ENCODE data around the gene CCDC33.

The CCDC33 gene

DNA sequence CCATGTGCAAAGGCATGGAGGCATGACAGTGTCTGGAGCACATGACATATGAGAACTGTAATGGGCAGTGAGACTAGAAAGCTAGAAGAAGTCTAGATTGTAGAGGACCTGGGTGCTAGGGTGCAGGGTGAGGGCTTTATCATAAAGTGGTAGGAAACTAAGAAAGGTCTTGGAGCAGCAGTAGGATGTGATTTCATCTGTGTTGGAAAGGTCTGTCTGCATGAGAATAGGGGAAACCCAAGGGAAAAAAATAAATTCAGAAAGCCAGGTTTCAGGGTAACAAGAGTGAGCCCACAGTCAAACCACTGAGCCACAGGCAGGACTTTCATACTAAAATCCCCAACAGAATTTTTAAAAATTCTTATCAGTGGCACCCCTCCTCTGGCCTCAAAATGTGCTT is 54.5 kb downstream of the CCDC33 start:
- DNase-seq: no peak

DNA sequence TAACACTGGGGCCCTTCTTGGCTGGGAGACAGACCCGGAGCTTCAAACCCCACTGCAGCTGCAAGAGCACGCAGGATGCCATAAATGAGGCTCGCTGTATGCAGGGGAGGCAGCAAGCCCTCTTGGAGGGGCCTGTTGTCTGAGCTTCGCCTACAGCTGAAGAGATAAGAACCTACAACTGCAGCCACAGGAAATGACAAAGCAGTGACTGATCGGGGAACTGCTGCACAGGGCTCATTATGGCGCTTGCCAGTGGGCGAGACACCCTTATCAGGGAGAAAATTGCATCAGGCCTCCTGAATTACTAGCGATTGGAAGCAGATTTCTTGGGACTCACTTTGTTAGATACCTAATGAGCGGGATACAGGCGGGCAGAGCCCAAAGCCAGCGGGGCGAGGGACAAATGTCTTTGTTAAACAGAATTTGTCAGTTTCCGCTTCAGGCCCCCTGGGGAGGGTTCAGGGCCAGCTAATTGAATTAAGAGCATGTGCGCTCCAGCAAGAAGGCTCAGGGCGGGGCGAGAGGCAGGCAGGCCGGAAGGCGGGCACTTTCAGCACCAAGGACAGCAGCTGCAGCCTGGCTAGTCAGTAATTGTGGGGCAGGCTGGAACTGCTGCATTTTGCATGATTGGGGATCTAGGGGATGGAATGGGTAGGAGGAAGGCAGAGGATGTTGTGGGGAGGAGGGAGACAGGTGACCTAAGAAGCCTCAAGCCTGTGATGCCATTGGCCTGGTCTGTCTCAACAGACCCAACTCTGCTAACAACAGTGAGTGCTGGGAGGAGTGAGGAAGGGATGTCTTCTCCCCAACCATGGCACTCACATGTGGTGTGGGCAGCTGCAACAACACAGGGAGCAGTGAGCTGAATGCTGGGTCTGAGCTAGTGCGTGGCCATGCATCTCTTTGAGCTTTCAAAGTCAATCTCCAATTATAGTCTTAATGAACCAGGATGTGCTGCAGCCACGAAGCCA is 55.3 kb downstream of the CCDC33 start:
- DNase-seq: peak; percentile 92

DNA sequence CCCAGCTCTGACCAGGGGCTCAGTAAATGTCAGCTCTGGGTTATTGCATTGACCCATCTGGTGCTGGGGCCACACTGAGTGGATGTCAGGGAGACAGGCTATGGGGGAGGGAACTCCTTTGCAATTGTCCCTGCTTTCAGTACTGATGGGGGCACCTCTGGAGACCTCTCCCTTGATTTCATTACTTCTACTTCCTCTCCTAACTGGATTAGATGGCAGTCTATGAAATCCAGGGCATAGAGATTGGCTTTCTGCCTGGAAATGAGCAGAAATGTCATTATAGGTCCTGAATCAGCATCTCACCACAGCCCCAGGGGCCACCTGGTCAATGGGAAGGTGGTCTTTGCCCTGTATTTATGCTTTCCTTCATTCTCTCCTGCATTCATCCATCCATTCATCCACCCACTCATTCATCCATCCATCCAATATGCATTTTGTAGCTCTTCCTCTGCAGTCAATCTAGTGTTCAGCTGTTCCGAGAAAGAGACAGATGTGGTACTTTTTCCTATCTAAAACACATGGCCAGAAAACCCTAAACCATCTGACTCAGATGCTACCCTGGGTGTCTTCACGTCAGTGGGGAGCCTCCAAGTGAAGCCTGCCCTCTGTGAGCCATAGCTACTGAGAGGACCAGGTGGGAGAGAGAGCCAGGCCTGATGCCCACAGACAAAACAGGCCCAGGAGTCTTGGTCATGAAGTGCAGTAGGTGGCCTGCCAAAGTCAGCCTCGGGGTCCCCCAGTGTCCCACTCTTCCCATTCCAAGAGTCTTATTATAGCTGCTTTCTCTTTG is 57.1 kb downstream of the CCDC33 start:
- DNase-seq: no peak

DNA sequence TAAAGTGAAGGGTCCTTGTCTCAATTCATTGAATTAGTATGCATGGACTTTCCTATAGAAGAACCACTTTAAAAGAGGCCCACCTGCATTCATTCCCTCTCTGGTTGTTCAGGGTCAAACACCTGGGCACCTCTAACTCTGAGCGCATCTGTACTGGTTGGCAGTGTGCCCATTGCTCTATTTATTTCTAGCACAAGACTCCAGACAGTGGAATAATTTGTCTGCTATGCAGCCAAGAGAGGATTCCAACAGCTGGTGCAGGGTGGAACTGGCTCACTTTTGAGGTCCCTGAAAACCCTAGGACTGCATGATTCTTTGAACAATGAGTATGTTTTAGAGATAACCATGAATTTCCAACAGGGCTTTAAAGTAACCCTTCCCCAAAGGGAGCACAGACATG is 57.9 kb downstream of the CCDC33 start:
- peak; percentile 80 for DNase-seq

DNA sequence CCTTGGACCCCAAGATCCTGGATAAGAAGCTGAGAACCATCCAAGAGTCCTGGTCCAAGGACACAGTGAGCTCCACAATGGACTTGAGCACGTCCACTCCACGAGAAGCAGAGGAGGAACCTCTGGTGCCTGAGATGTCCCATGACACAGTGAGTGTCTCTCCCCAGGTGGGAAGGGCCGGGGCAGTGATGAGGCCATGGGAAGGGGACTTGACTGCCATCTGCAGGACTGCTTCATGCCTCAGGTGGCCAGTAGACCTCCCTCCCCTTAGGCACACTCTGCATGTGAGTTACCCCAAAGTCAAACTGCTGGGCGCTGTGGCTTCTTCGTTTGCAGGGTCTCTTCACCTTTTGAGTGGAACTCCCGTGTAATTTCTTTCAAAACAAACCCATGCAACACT is 59.7 kb downstream of the CCDC33 start:
- DNase-seq: no peak

DNA sequence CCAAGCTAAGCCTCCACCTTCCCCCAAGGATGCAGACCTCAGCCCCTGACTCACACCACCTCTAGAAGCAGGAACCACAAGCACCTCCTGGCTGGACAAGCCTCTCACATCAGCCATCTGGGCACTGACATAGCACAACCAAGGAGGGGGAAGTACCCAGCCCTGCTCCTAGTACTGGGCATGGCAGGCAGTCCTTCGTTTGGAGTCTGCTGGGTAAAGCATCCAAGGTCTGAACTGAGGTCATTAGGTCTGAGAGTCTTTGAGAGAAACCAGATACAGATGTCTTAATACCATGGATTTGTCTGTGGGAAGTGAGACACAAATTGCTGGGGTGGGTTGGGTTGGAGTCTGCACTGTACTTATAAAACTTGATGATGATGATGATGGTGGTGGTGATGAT is 61.8 kb downstream of the CCDC33 start:
- DNase-seq: no peak

DNA sequence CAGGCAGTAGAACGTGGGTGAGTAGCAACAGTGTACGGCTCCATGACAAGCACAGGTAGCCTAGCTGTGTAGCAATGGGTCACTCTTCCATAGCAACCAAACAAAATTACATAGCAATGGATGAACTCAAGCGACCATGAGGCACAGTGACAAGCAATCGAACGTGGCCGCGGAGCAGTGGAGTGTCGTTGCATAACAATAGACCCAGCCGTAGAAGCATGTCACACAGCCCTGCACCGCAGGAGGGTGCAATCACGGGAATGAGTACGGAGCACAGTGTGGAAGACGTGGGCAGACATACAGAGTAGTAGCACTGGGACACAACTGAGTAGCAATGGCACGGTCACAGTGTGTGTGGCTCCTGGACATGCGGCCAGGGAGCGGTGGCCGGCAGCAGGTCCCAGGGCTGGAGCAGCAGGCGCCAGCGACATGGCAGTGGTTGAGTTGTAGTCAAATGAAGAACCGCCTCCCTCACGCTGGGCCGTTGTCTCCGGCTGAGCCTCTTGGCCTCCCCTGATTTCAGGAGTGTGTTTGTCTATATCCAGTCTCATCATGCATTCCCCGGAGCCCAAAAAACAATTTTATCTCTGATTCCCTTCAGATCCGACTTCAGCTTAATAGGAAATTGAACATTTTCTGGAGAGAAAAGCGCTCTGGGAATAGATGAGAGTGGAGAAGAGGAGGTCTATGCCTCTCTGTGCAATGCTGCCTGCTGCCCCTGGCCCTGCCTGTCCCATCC is 64.1 kb downstream of the CCDC33 start:
- DNase-seq: peak; percentile 36

DNA sequence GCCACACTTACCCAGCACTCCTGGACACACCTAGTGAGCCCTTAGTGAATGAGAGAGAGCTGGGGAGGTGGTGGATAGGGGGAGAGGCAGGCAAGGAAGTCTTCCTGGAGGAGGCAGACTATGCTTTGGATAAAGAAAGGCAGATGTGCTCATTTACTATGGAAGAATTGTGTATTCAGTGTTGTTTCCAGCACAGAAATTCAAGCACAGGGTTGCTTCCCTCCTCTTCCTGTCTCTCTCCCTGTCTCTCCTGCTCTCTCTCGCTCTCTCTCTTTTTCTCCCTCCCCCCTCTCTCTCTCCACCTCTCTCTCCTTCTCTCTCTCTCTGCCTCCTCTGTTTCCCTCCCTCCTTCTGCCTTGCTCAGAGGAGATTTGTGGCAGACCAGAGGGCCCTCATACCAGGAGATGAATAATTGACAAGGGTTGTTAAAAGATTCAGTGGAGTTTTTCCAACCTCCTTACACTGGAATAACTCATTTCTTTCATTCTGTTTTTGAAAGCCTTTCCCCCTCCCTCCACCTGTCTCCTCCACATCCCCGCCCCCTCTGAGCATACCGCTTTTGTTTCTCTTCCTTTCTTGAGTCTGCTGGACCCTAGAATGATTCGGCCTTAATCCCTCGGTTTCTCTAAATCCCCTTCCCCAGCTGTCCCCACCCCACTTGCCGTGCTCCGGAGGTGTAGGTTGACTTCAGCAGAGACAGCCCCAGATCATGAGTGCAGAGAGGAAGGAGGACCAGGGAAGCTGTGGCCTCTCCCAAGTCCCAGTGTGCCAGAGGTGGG is 65.6 kb downstream of the CCDC33 start:
- DNase-seq: no peak

DNA sequence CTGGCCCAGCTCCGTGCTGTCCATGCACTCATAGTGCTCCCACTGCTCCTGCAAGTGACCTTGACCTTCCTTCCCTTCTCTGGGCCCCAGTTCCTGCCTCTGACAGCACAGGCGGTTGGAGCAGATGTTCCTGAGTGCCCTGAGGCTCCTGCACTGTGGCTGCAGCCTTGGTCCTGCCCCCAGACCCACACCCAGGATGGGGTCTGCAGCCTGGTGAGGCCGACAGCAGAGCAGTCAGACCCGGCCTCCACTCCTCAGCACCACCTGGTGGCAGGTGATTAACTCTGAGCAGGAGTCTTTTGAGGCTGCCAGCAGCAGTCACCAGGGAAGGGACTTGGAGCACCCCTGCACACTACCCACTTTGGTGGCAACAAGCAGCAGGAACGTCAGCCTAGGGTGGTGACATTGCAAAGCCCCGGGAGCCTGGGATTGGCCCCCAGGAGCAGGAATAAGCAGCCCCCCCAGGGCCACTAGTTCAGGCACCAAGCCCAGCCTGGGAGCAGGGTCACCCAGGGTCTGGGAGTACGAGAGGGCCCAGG is 66.8 kb downstream of the CCDC33 start:
- peak; percentile 68 for DNase-seq

DNA sequence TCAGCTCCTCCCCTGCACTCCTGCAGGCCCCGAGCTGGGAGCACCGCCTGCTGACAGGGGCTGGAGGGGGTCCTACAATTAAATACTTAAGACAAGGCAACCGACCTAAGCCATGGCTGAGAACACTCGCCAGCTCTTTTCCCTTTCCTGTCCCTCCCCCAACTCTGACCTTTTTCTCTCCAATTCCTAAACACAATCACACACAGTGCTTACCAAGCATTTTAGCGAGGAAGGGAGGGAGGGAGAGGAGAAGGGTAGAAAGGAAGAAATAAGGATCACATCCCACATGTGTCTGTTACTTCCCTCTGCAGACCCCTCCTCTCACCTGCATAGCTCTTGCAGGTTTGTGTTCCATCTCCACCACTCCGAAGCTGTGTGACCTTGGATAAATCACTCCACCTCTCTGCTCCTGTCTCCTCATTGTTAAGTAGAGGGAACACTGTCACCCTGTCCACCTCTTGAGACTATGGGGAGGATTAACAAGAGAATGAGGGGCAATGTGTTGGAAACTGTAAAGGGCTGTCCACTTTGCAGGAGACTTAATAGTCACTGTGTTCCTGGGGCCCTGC is 67.7 kb downstream of the CCDC33 start:
- no peak for DNase-seq

DNA sequence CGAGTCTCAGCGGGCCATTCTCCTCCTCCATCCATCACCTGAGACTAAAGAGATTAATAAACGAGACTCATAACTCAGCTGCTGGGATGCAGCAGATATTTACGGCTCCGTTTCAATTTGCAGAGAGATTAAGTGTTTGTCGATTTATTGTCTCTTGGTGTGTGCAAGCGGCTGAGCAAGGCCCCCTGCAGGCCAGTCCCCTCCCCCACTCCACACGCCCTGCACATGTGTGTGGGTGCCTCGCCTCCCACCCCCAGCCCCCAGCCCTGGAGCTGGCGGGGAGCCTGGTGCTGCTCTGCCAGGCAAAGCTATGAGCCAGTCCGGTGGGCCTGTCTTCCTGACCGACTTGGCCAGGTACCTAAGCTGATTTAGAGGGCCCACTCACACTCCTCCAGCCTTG is 68.3 kb downstream of the CCDC33 start:
- no peak for DNase-seq

DNA sequence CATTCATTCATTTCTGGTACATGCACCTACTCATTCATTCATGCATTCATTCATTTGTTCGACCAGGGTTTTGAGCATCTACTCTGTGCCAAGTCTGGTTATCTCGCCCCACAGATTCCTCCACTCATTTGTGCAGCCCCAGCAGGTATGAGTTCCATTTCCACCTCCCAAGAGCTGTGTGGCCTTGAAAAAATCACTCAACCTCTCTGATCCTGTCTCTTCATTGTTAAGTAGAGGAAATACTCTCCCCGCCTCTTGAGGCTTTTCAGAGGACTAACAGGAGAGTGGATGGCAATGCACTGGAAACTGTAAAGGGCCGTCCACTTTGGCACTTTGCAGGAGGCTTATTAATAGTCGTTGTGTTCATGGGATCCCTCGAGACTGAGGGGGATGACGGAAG is 69.6 kb downstream of the CCDC33 start:
- no peak for DNase-seq

DNA sequence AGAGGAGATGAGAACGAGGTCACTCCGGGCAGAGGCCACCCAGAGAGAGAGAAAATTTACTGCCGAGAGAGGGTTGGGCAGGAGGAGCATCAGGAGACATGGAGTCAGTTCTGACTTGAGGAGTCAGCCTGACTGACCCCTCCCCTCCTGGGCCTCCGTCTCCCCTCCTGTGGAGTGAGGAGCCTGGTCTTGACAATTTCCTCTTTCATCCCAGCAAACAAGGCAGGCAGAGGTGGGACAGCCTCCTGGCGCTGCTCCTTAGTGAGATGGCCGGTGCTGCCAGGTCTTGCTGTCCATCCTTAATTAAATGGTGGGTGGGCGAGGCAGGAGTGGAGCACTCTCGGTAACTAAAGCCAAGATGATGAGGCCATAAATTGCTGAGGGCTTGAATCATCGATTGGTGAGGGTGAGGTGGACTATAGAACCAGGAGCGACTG is 70.7 kb downstream of the CCDC33 start:
- no peak for DNase-seq

DNA sequence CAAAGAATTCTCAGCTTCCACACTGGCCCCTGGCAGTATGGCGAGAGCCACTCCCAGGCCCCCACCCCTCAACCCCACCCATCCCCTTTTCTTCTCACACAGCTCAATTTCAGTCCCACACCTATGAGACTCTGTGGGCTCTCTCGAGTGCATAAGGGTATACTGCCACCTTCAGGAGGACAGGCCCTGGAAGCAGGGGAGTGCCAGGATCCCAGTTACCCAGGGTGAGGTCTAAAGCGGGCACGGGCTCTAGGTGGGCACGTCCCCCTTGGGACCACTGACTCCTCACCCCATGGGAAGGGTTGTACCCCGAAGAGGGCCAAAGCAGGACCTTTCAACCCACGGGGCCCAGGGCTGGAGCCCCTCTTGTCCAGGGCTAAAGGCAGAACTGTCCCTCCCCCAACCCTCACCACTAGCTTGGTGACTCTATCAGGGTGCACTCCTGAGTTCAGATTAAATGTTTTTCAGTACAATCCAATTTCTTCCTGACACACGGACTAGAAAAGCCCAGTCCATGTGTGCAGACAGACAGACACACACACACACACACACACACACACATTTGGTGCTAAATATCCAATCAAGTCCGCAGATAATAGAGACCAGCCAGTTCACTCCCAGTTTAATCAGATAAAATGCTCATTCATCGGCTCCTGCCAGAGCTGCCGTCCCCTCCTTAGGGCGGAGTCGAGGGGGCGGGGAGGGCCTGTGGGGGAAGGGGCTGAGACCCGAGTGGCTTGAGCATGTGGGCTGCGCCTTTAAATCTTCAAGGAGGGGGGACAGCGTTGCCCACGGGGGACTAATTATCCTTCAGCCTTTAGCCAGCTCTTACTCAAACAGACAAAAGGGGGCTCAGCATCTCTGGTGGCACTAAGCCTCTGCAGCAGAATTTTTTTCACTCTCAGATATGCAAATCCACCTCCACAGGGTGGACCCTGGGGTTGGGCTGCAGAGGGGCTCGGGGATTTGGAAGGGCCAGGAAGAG is 72.0 kb downstream of the CCDC33 start:
- DNase-seq: peak; percentile 73

DNA sequence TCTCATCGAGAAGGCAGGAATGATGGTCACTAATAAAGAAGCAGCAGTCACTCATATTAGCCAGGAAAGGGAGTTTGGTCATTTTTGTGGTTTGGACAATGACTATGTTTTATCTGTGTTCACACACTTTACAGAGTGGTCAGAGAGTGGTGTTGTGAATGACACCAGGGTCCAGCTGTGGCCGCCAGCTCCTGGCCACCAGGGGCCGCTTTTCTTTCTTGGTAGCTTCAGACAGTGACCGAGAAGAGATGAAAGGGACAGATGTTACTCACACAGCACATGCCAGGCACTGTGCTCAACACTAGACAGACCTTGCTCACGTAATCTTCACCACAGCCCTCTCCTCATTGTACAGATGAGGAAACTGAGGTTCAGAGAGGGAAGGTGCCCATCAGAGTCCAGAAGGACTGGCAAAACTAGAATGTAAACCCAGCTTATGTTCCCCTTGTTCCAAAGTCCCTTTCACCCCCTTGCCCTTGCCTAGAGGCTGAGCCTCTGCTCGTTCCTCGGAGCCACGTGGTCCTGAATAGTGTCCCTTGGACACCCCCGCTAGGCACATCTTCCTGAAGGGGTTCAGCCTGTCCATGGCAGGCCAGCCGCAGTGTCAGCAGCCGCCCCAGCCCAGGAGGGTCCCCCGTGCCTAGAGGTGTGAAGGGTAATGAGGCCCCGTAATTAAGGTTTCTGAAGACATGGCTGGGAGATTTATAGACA is 75.8 kb downstream of the CCDC33 start:
- DNase-seq: peak; percentile 64

DNA sequence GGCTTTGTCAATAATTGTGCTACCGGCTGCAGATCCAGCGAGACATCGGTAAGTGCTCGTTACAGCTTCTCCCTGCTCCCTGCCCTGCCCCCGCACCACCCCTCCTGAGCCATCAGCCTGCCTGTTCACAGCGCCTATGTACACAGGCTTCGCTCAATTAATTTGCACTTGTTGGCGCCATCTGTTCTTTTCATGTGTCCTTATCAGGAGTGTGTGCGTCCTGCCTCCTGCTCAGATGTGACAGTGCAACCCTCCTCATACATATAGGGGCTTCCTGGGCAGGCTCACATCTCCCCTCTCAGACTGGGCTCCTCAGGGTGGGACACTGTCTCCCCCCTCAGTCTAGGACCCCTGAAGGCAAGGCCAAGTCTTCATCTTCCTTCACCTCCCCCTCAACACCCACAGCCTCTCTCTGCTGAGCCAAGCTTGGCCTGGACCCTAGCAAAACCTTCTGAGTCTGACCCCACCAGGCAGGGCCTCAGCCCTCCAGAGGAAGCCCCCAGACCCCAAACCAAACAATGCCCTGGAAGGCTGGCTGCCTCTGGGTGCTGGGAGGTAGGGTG is 76.4 kb downstream of the CCDC33 start:
- no peak for DNase-seq

DNA sequence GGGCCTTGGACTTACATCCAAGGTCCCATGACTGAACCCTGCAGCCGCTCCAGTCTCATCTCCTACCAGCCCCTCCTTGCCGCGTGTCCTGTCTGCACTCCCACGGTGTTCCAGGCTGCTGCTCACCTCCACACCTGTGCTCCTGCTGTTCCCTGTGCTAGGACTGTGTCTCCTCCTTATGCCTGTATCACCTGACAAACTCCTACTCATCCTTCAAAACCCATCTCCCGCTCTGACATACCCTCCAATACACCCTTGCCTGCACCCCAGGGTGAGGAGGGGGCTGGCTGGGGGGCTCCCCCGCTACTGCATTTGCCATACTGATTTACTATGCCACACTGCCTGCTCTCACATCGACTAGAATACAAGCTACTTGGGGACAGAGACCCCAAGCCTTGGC is 77.8 kb downstream of the CCDC33 start:
- no peak for DNase-seq

DNA sequence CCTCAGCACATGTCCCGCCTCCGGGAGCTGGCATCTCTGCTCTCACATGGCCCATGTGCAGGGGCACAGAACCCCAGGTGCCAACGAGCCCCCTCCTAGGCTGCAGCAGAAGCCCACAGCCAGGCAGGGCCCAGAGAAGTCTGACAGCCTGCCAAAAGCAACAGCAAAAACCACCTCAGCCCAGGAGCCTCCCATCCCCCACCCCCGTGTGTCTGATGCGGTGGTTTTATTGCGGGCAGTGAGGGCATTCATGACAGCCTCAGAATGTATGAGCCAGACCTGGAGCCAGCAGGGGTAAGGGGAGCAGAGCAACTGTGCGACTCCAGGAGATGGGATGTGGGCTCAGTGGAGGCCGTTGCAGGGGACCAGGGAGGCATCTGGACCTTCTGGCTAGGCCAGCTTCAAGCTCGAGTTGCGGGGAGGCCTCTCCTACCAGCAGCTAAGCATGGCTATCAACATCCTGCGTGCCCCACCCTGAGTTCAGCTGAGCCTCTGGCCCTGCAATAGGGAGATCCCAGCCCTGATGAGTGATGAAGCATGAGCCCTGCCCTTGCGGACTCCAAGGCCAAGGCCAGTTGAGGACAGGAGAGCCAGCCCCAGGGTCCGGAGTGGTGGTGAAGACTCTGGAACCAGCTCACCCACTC is 78.8 kb downstream of the CCDC33 start:
- no peak for DNase-seq

DNA sequence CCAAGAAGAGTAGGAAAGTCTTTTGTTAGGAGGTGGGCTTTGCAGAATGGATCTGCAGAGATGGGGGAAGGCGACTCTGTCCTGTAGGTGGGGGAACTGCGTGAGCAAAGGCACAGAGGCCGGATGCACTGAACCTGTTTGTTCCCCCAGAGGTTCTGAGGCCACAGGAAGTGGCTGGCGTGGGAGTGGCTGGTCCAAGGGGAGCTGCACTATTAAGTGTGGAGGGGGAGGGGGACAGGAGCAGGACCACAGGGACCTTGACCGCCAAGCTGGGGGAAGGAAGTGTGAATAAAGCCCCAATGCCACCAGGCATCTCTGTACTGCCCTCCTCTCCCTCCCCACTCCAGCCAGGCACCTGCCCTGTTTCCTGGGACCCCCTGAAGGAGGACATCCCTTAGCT is 79.5 kb downstream of the CCDC33 start:
- no peak for DNase-seq
